ENCODE measurements around the gene RHOC. TPM values are rescaled to one million over a fixed set of nuclear protein-coding genes. Genes with fewer than 3 reads are reported as not detected.

Gene RHOC
- total and polyA plus RNA-seq, 2 donors (not counting 1 experiment from before 2014, with no cell fraction given): 21.0 to 28.3 TPM

DNA sequence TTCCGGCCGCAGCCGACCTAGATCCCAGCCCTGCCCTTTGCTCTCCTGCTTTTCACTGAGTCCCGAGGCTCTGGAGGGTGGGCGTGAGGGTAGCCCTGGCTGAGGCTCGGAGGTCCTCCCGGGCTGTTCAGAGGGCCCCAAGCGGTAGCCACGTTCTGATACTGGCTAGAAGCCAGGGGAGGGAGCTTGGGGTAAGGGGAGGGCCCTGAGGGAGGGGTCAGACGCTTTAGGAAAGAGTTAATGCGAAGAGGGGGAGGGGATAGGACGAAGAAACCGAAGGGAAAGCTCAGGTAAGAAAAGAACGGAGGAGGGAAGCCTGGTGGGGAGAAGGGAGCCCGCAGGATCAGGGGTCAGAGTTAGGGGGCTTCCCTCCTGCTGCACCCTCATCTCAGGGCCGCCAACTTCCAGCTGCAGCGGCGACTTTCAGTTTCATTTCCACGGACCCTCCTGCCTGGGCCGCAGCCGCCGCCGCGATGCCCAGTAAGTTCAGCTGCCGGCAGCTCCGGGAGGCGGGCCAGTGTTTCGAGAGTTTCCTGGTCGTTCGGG is 32.4 kb downstream of the RHOC start, which contains the start of gene MOV10:
MOV10 (plus strand) TSS at position 220 of the 546 bp plus-strand sequence; CDS start at position 474, 254 bp downstream.
- Histone ChIP-seq H3K4me1 (ENCODE audit: control insufficient read depth in 2 of 2, insufficient read depth in 2 of 2, low read length in 2 of 2) (peaks cover 25 to 30% of the 10 kb centered on the region in 2 donors), H3K36me3 (replicated peaks in 1 of 2; ENCODE audit: control extremely low read depth in 1 of 2, control insufficient read depth in 1 of 2, extremely low read depth in 1 of 2, insufficient read depth in 2 of 2, low read length in 1 of 2) (peaks cover 7 to 29% of the 10 kb centered on the region in 2 experiments), H3K9me3 (ENCODE audit: control extremely low read depth in 1 of 3, control insufficient read depth in 2 of 3, insufficient read depth in 1 of 3, low read length in 2 of 3) (no peaks in the 10 kb centered on the region), H3K4me2 (replicated peaks; ENCODE audit: low read depth, low read length, poor library complexity, severe bottlenecking) (peak within 1 kb of the TSS; percentile 98), H2AFZ (ENCODE audit: insufficient read depth, low read depth, low read length, poor library complexity, severe bottlenecking) (peak within 1 kb of the TSS; percentile 87), H3K79me2 (ENCODE audit: control insufficient read depth, insufficient read depth, low read length) (peaks cover 13% of the 10 kb centered on the region), H4K20me1 (ENCODE audit: control insufficient read depth, insufficient read depth, low read length, poor library complexity, severe bottlenecking) (no peaks in the 10 kb centered on the region), H3K9ac (ENCODE audit: low read length) (peak within 1 kb of the TSS; percentile 86), H3K4me3 (ENCODE audit: control extremely low read depth in 1 of 5, extremely low read depth in 1 of 5, insufficient read depth in 1 of 5, low read depth in 2 of 5, low read length in 4 of 5) (peak within 1 kb of the TSS; percentile 42 to 86 (median 80)), H3K27ac (ENCODE audit: low read length in 2 of 2) (peak within 1 kb of the TSS; percentile 26 to 76), H3K27me3 (replicated peaks in 1 of 4; ENCODE audit: control extremely low read depth in 1 of 4, control insufficient read depth in 3 of 4, insufficient read depth in 4 of 4, low read length in 3 of 4) (no peaks in the 10 kb centered on the region)
- ChIA-PET CTCF (interaction anchor here (0.8 to 7.0 kb wide), 14 partner anchors 10 to 284 kb away, joined by 3 to 62 read pairs (median 6); partner anchors contain the start of genes CAPZA1, PPM1J, RHOC and ST7L), POLR2A (interaction anchor here (1.0 to 1.7 kb wide), 7 partner anchors 23 to 57 kb away, joined by 3 to 6 read pairs (median 3); partner anchors contain the start of genes PPM1J and ST7L)
- Mint-ChIP-seq H3K4me3 (peak within 1 kb of the TSS; percentile 94), H3K27ac (peak within 1 kb of the TSS; percentile 92), H3K4me1 (peaks cover 30% of the 10 kb centered on the region), H3K9me3 (ENCODE audit: insufficient read depth) (no peaks in the 10 kb centered on the region), H3K27me3 (no peaks in the 10 kb centered on the region)
- WGBS (ENCODE audit: insufficient coverage): under 1% methylated on average over 30 of the region's 30 CpGs
- DNase-seq (peak; percentile 76), ATAC-seq (ENCODE audit: low read depth) (peak; percentile 63)
- no peak for TF ChIP-seq EZH2 (IDR thresholded peaks at IDR 0.05; ENCODE audit: borderline replicate concordance, insufficient read depth, low read depth, low read length, poor library complexity, severe bottlenecking)
- TF ChIP-seq, protein P1, sequence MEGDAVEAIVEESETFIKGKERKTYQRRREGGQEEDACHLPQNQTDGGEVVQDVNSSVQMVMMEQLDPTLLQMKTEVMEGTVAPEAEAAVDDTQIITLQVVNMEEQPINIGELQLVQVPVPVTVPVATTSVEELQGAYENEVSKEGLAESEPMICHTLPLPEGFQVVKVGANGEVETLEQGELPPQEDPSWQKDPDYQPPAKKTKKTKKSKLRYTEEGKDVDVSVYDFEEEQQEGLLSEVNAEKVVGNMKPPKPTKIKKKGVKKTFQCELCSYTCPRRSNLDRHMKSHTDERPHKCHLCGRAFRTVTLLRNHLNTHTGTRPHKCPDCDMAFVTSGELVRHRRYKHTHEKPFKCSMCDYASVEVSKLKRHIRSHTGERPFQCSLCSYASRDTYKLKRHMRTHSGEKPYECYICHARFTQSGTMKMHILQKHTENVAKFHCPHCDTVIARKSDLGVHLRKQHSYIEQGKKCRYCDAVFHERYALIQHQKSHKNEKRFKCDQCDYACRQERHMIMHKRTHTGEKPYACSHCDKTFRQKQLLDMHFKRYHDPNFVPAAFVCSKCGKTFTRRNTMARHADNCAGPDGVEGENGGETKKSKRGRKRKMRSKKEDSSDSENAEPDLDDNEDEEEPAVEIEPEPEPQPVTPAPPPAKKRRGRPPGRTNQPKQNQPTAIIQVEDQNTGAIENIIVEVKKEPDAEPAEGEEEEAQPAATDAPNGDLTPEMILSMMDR (IDR thresholded peaks at IDR 0.05): no peak
- intact Hi-C loops (cut with micrococcal nuclease): loop anchor here (1.0 to 10.0 kb wide), 6 partner anchors 26 to 280 kb away; partner anchors contain the start of genes CTTNBP2NL, PPM1J and WNT2B

All from B cell (primary cell).